GM18873 (cell line): ENCODE data around the gene CEP57.
A peak's percentile ranks its signal among the peaks of the same experiment; 100 is the strongest.

Source experiments
- ATAC-seq: cut with Tn5 transposase; IDR thresholded peaks from one replicate; pipeline ENCODE4 v1.9.1; 2021; ENCODE audit warnings: mild to moderate bottlenecking, moderate library complexity, moderate number of reproducible peaks; ENCODE audit not compliant: unreplicated experiment, low FRiP score

CEP57 gene

DNA sequence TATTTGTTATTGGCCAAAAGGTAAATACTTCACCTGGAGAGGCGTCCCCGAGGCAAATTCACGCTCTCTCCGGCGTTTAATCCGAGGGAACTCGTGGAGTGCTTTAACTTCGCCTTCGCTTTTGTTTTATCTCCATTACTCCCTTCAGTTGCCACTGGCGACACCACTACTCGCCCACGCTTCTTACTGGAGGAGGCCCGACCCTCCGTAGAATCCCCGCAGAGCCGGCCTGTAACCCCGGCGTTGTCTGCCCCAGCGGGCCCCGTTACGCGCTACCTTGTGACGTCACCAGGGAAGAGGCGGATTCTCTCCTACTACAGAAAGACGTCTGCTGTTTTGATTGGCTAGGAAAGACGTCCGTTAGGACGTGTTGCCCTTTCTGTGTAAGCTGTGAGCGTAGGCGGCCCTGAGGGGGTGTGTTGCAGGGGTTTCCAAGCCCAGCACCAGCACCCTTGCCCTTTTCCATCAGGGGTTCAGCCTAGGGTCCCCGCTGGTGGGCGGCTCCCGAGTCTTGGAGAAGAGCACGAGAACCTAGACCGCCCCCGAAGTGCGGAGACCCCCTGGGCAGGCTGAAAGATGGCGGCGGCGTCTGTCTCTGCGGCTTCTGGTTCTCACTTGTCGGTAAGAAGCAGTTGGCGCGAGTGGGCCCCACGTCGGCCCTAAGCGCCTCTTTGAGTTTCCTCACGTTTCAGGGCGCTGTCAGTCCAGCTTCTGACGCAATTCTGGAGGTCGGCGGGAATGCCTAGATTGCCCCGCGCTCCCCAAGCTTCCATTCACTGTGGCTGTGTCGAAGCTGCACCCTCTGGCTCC lies at the start of gene CEP57:
Gene CEP57 (plus strand): TSS at position 376 of the 810 bp plus-strand sequence. CDS start 201 bp downstream, at position 577.
- ATAC-seq: peak; percentile 69

DNA sequence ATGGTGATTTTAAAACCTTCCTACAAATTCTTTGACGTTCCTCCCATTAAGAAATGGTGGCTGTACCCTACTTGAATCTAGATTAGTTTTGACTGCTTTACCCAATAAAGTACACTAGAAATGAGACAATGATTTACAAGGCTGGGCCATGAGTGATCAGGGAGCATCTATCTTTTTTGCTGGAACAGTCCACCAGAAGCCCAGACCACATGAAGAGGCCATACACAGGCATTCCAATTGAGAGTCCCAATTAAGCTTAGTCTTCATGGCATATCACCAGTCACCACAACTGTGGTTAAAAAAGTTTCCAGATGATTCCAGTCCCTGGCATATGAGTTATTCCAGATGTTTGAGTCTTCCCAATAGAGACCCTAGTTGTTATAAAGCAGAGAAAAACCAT lies 40.2 kb upstream of the CEP57 start:
- no peak for ATAC-seq

DNA sequence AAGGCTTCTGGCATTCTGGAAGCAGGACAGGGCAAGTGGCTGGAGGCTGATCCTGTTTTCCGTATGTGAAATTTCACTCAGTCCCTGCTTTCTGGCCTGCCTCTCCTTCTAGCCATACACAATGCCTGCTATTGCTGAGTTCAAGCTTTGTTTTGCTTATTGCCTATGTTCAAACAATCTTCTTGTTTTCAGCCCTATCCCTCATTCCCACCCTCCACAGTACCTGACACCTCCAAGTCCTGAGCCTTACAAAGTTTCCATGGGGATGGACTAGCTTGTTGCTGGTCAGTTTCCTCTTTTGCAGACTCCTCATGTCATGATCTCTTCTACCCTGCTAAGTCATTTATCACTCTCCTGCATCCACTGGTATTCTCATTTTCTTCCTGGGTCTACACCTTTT lies 38.8 kb upstream of the CEP57 start:
- ATAC-seq: no peak

DNA sequence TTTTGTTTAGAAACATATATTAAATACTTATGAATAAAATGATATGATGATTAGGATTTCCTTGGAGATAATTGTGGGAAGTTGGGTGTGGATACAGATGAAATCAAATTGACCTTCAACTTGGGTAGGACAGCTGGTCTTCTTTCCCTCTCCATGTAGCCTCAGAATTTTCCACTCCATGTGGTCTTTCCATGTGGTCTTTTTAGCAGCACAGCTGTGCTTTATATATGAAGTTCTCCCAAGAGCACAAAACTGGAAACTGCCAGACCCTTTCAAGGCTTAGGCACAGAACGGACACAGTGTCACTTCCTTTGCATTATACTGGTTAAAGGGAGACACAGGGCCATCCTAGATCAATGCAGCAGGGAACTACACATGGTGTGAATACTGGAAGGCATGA lies 29.4 kb upstream of the CEP57 start:
- ATAC-seq: no peak

DNA sequence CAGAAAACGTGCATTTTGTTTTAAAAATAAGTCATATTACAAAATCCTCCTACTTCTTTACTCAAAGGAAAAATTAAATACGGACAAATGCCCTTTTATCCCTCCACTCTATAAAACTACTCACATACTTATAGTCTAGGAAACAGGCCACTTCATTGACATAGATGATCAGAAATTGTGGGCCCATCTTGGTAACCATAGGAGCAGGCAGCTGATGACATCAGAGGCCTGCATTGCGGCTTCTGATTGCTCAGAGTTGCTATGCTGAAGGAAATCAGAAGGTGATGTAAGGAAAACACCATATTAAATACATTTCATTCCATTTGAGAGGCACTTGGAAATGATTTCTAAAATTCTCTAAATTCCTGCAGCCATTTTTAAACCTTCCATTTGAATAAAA lies 27.8 kb upstream of the CEP57 start:
- ATAC-seq: no peak

DNA sequence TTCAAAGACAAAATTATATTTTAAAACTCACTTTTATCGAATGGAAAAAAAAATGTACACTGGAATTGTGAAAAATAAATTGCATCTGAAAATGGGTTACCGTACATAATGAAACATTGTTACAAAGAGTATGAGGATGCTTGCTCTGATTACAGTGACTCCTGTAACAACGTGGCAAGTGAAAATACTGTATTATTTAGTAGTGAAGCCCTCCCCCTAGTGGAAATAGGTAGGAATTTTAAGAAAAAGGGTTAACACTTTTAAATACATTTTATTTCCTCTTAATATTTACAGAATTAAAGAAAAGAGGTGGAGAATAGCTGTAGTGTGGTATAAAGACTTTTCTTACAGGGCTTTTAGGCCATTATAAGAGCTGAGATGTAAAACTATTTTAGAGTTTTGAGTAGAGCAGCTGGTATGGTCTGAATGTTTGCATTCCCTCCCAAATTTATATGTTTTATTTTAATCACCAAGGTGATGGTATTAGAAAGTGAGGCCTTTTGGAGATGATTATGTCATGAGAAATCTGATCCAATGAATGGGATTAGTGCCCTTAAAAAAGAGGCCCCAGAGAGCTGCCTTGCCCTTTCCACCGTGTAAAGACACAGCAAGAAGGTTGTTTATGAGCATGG lies 25.9 kb upstream of the CEP57 start:
- peak; percentile 48 for ATAC-seq

DNA sequence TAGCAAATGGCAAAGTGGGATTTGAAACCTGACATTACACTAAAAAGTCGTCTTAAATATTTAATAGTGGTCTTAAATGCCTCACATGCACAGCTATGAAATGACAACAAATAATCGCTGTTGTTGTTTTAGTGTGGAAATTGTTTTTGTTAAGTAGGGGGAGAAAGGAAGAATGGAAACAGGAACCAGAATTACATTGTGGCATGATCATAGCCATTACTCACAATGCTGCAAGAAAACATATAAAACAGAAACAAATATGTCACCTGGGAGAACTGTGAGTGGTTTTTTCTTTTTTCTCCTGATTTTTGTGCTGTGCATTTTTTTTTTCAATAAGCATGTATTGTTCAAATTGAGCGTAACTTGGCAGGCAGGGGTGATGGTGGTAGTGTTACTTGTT lies 23.6 kb upstream of the CEP57 start:
- ATAC-seq: no peak

DNA sequence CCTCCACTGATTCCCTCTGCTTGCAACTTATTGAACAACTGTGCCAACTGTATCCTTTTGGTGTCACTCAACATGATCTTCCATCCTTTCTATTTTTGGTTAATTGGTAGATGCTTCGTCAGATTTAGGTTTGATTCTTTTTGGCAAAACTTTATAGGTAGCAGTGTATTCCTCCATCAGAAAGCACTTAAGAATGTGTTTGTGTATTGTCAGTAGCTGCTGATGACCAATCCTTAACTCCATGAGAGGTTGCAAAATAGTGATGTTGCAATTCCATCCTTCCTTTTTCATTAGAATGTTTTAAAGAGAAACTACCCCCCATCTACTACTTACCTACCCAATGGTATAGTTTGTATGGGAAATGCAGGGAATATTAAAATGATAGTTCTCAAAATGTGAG lies 22.8 kb upstream of the CEP57 start:
- ATAC-seq: no peak

DNA sequence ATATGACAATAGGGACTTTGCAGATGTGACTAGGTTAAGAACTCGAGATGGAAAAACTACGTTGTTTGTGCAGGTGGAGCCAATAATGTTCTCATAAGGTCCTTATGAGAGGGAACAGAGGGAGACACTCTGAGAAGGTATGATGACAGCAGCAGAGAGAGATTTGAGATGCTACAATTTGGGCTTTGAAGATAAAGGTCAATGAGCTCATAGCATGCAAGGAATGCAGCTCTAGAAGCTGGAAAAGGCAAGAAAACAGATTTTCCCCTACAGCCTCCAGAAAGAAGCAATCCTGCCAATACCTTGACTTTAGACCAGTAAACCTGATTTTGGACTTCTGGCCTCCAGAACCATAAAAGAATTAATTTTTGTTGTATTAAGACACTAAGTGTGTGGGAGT lies 21.8 kb upstream of the CEP57 start:
- no peak for ATAC-seq

DNA sequence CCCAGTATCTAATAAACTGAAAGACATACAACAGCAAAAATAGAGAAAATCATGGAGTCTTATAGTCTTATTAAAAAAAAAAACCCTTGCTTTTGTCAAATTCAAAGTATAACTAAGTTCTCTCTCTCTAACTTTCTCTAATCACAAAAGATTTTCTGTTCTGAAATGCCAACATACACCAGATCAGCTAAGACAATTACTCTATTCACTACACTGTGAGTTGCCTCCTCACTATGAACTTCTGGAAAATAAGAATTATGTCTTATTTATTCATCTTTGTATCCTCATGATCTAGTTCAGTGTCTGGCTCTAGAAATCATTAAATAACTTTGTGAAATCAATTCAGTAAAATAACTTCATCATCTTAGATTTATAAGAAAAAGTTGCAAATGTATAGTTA lies 13.4 kb upstream of the CEP57 start:
- no peak for ATAC-seq

DNA sequence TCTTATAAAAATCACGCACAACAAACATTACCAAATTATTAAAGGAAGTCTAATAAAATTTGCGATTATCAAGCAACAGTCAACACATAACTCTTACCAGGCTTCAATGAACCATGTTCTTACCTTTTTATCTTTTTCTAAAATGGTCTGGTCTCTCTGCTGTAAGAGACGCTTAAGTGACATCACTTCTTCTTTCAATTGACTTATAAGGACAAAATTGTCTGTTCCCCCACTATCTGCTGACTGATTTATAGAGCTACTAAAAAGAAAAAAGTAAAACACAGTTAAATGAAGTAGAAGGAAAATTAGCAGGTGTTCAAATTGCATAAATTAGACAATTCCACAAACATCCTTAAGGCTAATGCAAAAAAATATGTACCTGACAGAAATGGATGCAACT lies 11.6 kb upstream of the CEP57 start:
- no peak for ATAC-seq

DNA sequence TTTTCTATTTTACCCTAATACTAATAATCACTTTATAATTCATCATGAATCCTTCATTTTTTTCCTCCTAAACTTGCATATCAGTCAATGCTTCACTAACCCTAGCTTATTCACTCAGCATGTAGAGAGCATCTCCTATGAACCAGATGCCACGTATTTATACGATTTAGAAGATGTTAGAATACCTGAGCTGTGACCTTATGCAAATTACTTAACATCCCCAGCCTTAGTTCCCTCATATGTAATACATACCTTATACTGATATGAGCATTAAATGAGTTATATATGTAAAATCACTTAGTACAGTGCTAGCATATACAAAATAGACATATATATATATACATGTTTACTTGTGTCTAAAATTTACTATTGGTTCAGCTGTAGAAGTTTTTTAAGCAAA lies 9.8 kb upstream of the CEP57 start:
- no peak for ATAC-seq

DNA sequence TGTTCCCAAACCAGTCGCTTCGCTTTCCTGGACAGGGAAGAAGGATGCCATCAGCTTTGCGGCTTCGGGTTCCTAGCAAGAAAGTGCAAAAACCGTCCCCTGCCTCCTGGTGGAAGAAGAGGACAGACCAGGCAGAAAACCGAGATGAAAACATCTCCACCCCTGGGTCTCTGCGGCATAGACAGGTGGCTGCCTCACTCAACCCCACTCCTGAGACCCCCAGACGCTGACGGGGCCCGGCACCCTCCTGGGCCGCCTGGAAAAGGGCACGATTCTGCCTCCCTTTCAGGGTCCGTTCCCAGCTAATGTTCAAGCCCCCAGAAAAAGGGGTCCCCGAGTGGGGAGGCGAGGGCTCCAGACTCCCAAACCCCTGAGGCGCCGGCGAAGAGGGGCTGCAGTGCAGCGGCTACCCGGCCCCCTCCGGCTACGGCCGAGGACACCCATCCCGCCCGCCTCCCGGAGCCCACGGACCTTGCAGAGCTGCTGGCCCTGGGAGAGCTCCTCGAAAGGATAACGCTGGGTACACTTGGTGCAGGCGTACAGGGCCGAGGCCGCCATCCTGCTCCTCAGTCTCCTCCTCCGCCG lies 1.3 kb upstream of the CEP57 start:
- ATAC-seq: no peak

DNA sequence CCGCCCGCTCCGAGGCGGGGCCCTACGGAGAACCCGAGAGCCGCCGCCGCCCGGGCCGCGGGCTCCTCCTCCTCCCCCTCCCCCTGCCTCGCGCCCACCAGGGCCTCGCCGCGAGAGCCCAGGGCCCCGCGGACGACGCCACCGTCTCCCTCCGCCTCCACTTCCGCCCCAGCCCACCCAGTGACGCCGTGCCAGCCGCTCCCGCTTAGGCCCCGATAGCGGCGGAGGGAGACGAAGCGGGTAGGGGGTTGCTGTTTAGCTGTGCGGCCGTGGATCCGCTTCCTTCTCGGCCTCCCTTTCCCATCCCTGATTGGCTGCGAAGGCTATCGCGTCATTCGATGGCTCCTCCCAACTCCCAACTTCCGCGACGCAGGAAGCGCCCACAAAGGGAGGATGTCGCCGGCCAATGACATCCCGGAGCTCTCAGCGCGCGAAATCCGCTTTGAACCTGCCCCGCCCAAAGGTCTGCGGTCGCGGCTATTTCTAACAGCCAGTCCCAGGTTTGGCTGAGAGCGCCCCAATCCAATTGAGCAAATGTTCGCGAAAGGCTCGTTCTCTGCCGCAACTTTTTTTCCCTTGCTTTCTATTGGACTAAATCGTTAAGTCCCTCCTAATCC lies 684 bp upstream of the CEP57 start, which contains the start of gene FAM76B:
Gene FAM76B (minus strand): TSS at position 277 of the 617 bp plus-strand sequence. CDS start 304 bp downstream, outside the sequence.
- ATAC-seq: peak; percentile 71

DNA sequence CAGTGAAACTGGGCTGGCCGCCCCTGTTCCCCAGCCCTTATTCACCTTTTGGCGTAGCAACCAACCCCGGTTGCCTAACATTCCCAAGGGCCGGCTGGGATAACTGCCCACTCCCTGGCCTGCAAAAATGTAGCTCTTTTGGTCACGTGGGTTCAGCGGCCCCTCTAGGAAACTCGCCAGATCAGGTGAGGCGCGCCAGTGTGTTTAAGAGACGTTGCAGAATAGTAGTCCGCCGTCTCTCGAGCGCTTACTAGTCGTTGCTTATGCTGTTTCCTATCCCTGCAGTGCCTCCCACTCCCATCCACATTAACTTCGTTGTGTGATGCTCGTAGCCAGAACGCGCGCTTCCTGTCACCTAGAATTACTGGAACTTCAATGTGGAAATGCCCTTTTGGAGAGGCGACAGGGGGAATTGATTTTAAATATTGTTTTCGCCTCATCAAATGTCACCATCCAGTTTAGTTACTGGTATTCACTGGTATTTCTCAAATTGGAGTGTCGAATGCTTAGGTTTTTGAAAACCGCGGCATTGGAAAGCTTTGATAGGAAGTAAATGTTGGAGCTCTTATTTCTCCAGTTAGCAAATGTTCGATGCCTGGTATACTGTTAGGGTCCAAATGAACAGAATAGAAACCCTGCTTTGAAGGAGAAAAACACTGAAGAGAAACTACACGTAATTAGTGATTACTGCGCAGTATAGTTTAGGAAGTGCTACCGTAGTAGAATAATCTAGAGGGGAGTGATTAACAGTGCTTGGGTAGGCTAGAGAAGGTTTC lies 823 bp downstream of the CEP57 start:
- ATAC-seq: no peak

DNA sequence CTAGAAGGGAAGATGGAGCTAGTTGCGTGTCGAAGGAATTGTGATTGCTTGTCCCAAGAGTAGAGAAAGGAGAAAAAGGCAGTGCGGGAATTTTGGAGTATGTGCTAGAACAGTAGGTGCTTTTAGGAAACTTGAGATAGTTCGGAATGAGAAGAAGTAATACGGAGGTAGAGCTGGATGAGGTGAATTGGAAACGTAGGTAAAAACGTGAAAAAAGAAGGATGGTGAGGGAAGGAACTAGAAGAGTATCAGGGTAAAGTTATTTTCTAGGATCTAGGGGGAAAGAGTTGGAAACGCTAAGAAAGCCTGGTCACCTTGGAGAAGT lies 1.4 kb downstream of the CEP57 start:
- no peak for ATAC-seq

DNA sequence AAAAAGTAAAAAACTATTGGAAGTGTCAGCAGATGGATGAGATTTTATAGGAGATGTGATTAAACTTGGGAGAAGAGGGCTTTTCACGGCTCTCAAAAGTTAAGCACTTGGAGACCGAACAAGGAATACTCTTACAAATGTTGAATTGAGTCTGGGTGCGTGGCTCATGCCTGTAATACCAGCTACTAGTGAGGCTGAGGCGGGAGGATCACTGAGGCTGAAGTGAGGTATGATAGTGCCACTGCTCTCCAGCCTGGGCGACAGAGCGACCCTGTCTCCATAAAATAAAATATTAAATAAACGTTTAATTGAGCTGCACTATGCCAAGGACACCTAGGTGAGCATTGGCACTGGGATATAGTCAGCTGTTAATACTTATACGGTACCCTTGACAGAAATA lies 1.9 kb downstream of the CEP57 start:
- ATAC-seq: no peak

DNA sequence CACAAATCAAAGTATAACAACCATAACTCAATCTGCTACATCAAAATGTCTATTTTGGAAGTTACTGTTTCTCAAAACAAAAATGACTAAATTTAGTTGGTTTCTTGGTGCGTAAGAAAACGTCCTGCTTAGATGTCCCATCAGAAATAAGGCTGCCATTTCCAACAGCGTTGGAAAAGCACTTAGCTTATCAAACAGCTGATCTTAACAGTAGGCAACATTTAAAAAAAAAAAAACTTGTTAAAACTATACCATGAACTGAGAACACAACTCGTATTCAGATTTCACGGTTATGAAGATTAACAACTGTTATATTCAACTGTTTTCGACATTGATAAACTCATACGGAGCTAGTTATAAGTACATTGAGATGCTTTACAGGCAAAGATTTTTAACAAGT lies 2.4 kb downstream of the CEP57 start:
- no peak for ATAC-seq

DNA sequence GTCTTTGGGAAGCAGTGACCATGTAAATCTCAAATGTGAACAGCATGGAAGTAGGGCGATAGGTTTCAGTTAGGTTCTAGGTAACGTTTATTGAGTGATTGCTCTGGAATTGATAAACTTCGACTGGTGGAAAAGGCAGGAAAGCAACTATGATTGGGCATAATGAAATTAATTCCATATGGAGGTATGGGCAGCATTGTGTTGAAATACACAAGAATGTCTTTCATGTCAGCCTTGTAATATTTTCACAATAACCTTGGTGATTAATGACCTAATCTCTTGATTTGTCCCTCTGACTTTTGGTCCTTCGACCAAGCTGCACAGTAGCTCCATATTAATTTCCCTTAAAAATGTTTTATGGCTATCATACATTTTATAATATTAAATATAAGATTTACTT lies 2.8 kb downstream of the CEP57 start:
- no peak for ATAC-seq

DNA sequence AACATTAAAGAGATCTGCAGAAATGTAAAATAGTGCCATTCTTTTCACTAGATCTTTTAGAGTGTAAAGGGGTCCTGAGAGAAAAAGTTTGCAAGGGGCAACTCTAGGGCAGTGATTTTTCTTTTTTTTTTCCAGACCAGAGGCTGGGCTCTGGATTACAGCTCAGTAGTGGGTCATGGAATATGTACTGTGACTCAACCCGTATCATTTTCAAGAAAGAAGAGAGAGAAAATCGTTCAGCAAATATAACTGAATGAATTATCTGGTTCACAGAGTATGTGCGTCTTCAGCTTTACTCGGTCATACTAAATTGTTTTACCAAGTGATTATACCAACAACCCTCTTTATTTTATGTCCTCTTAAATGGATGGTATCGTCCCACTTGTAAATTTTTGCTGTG lies 3.8 kb downstream of the CEP57 start:
- ATAC-seq: no peak
